HG03432 (cell line): ENCODE results near the gene NDUFB10.

ENCODE experiments used
- ATAC-seq: cut with Tn5 transposase; IDR thresholded peaks from one replicate; pipeline ENCODE4 v1.9.1; 2021; ENCODE audit warnings: mild to moderate bottlenecking, moderate library complexity; ENCODE audit not compliant: unreplicated experiment

Gene NDUFB10

GRCh38 chr16:1982013-1982433, 22.7 kb downstream of the NDUFB10 start:
- ATAC-seq, result no peak

- ATAC-seq, result no peak
These were observed 23.7 kb downstream of the NDUFB10 start for GRCh38 chr16:1982991-1983543.

- ATAC-seq, result peak; percentile 78
These were observed 24.4 kb downstream of the NDUFB10 start, which contains the start of gene GFER for GRCh38 chr16:1983544-1984346. TSS of gene GFER (plus strand) at chr16:1984193. CDS start at chr16:1984219, 26 bp downstream.

- peak; percentile 5 for ATAC-seq
These were observed 25.2 kb downstream of the NDUFB10 start for GRCh38 chr16:1984347-1985225.

GRCh38 chr16:1985466-1986150, 26.3 kb downstream of the NDUFB10 start:
- no peak for ATAC-seq

GRCh38 chr16:1987198-1987597, 27.9 kb downstream of the NDUFB10 start:
- ATAC-seq, result no peak

GRCh38 chr16:1989209-1990100, 30.1 kb downstream of the NDUFB10 start, which contains the start of gene SYNGR3:
TSS of gene SYNGR3 (plus strand) at chr16:1989970. CDS start at chr16:1990103, 133 bp downstream.
- no peak for ATAC-seq

- ATAC-seq, result no peak
These were observed 30.7 kb downstream of the NDUFB10 start for GRCh38 chr16:1990101-1990350.

- ATAC-seq, result no peak
These were observed 31.2 kb downstream of the NDUFB10 start for GRCh38 chr16:1990351-1991134.

- ATAC-seq, result peak; percentile 35
These were observed 31.8 kb downstream of the NDUFB10 start for GRCh38 chr16:1991135-1991551.

- ATAC-seq, result no peak
These were observed 32.2 kb downstream of the NDUFB10 start for GRCh38 chr16:1991588-1991947.

- peak; percentile 48 for ATAC-seq
These were observed 32.8 kb downstream of the NDUFB10 start for GRCh38 chr16:1991948-1992703.

- no peak for ATAC-seq
These were observed 33.5 kb downstream of the NDUFB10 start for GRCh38 chr16:1992704-1993317.

GRCh38 chr16:1993731-1994131, 34.4 kb downstream of the NDUFB10 start:
- ATAC-seq, result no peak

- ATAC-seq, result no peak
These were observed 38.4 kb downstream of the NDUFB10 start for GRCh38 chr16:1997494-1998359.

GRCh38 chr16:1998360-1998835, 39.1 kb downstream of the NDUFB10 start:
- ATAC-seq, result no peak
